MM.1S (cell line): ENCODE results near the gene CNTNAP2.

Experiments used
- DNase-seq: peaks from one replicate; pipeline ENCODE4 v3.0.0-alpha.2; 2015
- H2AFZ ChIP-seq: fragments of 300-600 bp; sonication (generic); 2 replicates; pipeline ENCODE4 v1.6.0; 2016; ENCODE audit warnings: antibody characterized with exemption, low read length
- H3F3A ChIP-seq: fragments of 300-600 bp; sonication (generic); 2 replicates; pipeline ENCODE4 v1.6.1; 2016; ENCODE audit warnings: mild to moderate bottlenecking, antibody characterized with exemption, low read length, moderate library complexity, mixed read lengths; ENCODE audit not compliant: insufficient read depth
- H3K27ac ChIP-seq: fragments of 300-600 bp; sonication (generic); 2 replicates; pipeline ENCODE4 v1.5.1; 2016; ENCODE audit warnings: mild to moderate bottlenecking, low read length
- H3K27me3 ChIP-seq: fragments of 300-600 bp; sonication (generic); replicated peaks from 2 replicates; pipeline ENCODE4 v1.6.0; 2016; ENCODE audit warnings: low read length; ENCODE audit not compliant: insufficient read depth
- H3K36me3 ChIP-seq: fragments of 300-600 bp; sonication (generic); replicated peaks from 2 replicates; pipeline ENCODE4 v1.6.1; 2016; ENCODE audit warnings: mild to moderate bottlenecking, low read length, mixed read lengths; ENCODE audit not compliant: insufficient read depth
- H3K4me1 ChIP-seq: fragments of 300-600 bp; sonication (generic); 2 replicates; pipeline ENCODE4 v1.6.1; 2016; ENCODE audit warnings: low read length, mixed read lengths
- H3K4me2 ChIP-seq: fragments of 300-600 bp; sonication (generic); 2 replicates; pipeline ENCODE4 v1.6.0; 2016; ENCODE audit warnings: low read depth, low read length
- H3K4me3 ChIP-seq: fragments of 300-600 bp; sonication (generic); 2 replicates; pipeline ENCODE4 v1.5.1; 2016; ENCODE audit warnings: low read length, mixed read lengths
- H3K79me2 ChIP-seq: fragments of 300-600 bp; sonication (generic); 2 replicates; pipeline ENCODE4 v1.6.1; 2016; ENCODE audit warnings: mixed run types, low read length, mixed read lengths
- H3K9ac ChIP-seq: fragments of 300-600 bp; sonication (generic); 2 replicates; pipeline ENCODE4 v1.6.1; 2016; ENCODE audit warnings: low read length, mixed read lengths
- H3K9me2 ChIP-seq: fragments of 300-600 bp; sonication (generic); replicated peaks from 2 replicates; pipeline ENCODE4 v1.6.1; 2016; ENCODE audit warnings: mild to moderate bottlenecking, low read length, mixed read lengths; ENCODE audit not compliant: insufficient read depth
- H3K9me3 ChIP-seq: fragments of 300-600 bp; sonication (generic); replicated peaks from 2 replicates; pipeline ENCODE4 v1.6.1; 2016; ENCODE audit warnings: mild to moderate bottlenecking, low read length, mixed read lengths; ENCODE audit not compliant: insufficient read depth
- H4K20me1 ChIP-seq: fragments of 300-600 bp; sonication (generic); 2 replicates; pipeline ENCODE4 v1.6.1; 2016; ENCODE audit warnings: mild to moderate bottlenecking, low read length, moderate library complexity, mixed read lengths; ENCODE audit not compliant: insufficient read depth
- CTCF ChIP-seq: fragments of 300-600 bp; sonication (generic); IDR thresholded peaks from 2 replicates; pipeline ENCODE4 v1.5.1; 2016; ENCODE audit warnings: antibody characterized with exemption, low read length, mixed read lengths
- EZH2 ChIP-seq: fragments of 300-600 bp; sonication (generic); optimal IDR thresholded peaks from 2 replicates; pipeline ENCODE3; 2017; ENCODE audit warnings: low read depth, mild to moderate bottlenecking, antibody characterized with exemption, low read length, mixed read lengths
- EZH2phosphoT487 ChIP-seq: fragments of 300-600 bp; sonication (generic); IDR thresholded peaks from 2 replicates; pipeline ENCODE4 v1.6.1; 2018; ENCODE audit warnings: antibody characterized with exemption, low read length

The CNTNAP2 gene

DNA sequence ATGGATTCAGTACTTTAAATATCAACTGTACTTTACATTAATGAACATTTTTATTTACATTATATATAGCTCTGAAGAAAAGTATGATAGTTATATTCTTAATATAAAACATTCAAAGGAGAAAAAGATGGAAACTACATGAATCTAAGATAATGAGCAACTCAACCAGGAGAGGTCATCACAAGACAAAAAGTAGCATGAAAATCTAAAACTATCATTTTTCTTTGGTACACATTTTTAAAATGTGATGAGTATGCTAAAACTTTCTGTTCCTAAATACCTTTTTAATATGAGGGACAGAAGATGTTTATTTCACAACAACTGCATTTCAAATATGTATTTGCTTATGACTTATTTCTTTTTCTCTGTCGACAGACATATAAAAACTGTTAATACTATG is 2.4 kb downstream of the CNTNAP2 start:
- DNase-seq, result no peak
- no peaks in the 10 kb centered on the region for H4K20me1 ChIP-seq
- no peak overlapping the region for H3K27ac ChIP-seq
- H3K9ac ChIP-seq, result no peak overlapping the region
- no peaks in the 10 kb centered on the region for H3K4me1 ChIP-seq
- no peaks in the 10 kb centered on the region for H3K9me2 ChIP-seq
- no peaks in the 10 kb centered on the region for H3K36me3 ChIP-seq
- no peak for TF ChIP-seq CTCF
- TF ChIP-seq EZH2phosphoT487, result no peak
- TF ChIP-seq EZH2, result no peak
- H3K9me3 ChIP-seq, result no peaks in the 10 kb centered on the region
- H2AFZ ChIP-seq, result no peak overlapping the region
- no peak overlapping the region for H3K4me2 ChIP-seq
- H3K79me2 ChIP-seq, result no peaks in the 10 kb centered on the region
- H3K27me3 ChIP-seq, result no peaks in the 10 kb centered on the region
- H3K4me3 ChIP-seq, result no peak overlapping the region
- no peaks in the 10 kb centered on the region for H3F3A ChIP-seq

- Histone ChIP-seq H2AFZ (no peak overlapping the region), H3K27ac (no peak overlapping the region), H3K4me1 (no peaks in the 10 kb centered on the region), H3K27me3 (no peaks in the 10 kb centered on the region), H3K36me3 (no peaks in the 10 kb centered on the region), H3K79me2 (no peaks in the 10 kb centered on the region), H3F3A (no peaks in the 10 kb centered on the region), H3K4me2 (no peak overlapping the region), H3K4me3 (no peak overlapping the region), H4K20me1 (no peaks in the 10 kb centered on the region), H3K9ac (no peak overlapping the region), H3K9me3 (no peaks in the 10 kb centered on the region), H3K9me2 (no peaks in the 10 kb centered on the region; the same call in 1 of the 2 replicates)
- TF ChIP-seq EZH2phosphoT487, result no peak
- TF ChIP-seq EZH2, result no peak
- TF ChIP-seq CTCF, result no peak
- DNase-seq, result no peak
Observed at GRCh38 chr7:146123715-146124114, 7.1 kb downstream of the CNTNAP2 start.

- DNase-seq, result no peak
- H3K27ac ChIP-seq, result no peak overlapping the region
- no peak overlapping the region for H2AFZ ChIP-seq
Observed at GRCh38 chr7:146126767-146127509, 10.3 kb downstream of the CNTNAP2 start.

More at GRCh38 chr7:146126767-146127509, 10.3 kb downstream of the CNTNAP2 start:
- no peaks in the 10 kb centered on the region for H3K79me2 ChIP-seq
- H3K4me2 ChIP-seq, result no peak overlapping the region
- no peaks in the 10 kb centered on the region for H3F3A ChIP-seq
- H3K36me3 ChIP-seq, result no peaks in the 10 kb centered on the region
- no peaks in the 10 kb centered on the region for H3K9me3 ChIP-seq
- H4K20me1 ChIP-seq, result no peaks in the 10 kb centered on the region
- no peaks in the 10 kb centered on the region for H3K27me3 ChIP-seq
- H3K4me3 ChIP-seq, result no peak overlapping the region
- H3K9ac ChIP-seq, result no peak overlapping the region
- H3K4me1 ChIP-seq, result no peaks in the 10 kb centered on the region
- H3K9me2 ChIP-seq, result no peaks in the 10 kb centered on the region; the same call in 1 of the 2 replicates
- TF ChIP-seq EZH2 (no peak), EZH2phosphoT487 (no peak), CTCF (no peak)
